NT2/D1 (cell line): ENCODE measurements around the gene IGF2R.

Experiments
- YY1 ChIP-seq: IDR thresholded peaks from 2 replicates; pipeline ENCODE4 v1.6.1; 2011; ENCODE audit not compliant: insufficient read length, insufficient read depth
- ZNF274 ChIP-seq: IDR thresholded peaks from 2 replicates; pipeline ENCODE4 v1.6.1; 2011; ENCODE audit warnings: mild to moderate bottlenecking, low read depth, low read length

- TF ChIP-seq ZNF274, result no peak
- TF ChIP-seq YY1, result no peak
These were observed 67.4 kb downstream of the IGF2R start for GRCh38 chr6:160036331-160036695.
